ENCODE data around the gene YWHAQ. TPM values are rescaled to one million over a fixed set of nuclear protein-coding genes. Genes with fewer than 3 reads are reported as not detected.
"Not testable (repeated sequence)": the region's sequence is repeated elsewhere in the genome, so short reads cannot be mapped to it uniquely, and the experiment has no call there.

YWHAQ gene
- total RNA-seq, 1 donor = 562 TPM

- no peak for DNase-seq (ENCODE audit: low read depth)
- TF ChIP-seq, protein P1, sequence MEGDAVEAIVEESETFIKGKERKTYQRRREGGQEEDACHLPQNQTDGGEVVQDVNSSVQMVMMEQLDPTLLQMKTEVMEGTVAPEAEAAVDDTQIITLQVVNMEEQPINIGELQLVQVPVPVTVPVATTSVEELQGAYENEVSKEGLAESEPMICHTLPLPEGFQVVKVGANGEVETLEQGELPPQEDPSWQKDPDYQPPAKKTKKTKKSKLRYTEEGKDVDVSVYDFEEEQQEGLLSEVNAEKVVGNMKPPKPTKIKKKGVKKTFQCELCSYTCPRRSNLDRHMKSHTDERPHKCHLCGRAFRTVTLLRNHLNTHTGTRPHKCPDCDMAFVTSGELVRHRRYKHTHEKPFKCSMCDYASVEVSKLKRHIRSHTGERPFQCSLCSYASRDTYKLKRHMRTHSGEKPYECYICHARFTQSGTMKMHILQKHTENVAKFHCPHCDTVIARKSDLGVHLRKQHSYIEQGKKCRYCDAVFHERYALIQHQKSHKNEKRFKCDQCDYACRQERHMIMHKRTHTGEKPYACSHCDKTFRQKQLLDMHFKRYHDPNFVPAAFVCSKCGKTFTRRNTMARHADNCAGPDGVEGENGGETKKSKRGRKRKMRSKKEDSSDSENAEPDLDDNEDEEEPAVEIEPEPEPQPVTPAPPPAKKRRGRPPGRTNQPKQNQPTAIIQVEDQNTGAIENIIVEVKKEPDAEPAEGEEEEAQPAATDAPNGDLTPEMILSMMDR (IDR thresholded peaks at IDR 0.05; ENCODE audit: insufficient read depth, low read length) = no peak
- no peak overlapping the region for H3K4me3 ChIP-seq (ENCODE audit: low read depth, low read length)
Measured at GRCh38 chr2:9614562-9614961, 16.2 kb downstream of the YWHAQ start.

DNA sequence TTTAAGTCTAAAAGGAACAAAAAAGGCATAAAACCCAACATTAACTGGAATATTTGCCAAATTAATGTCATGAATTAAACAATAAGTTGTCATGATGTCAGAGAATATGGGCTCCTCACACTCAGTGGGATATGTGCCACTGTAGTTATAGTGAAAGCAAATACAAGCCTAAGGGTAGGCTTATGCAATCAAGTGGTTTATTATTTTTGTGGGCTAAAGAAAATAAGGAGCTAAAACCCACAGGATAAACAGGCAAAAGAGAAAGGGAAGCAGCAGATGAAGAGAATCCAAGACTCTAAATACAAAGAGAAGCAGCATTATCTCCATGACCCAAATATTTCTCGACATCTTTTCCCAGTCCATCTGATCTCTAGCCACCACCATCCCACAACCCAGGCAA lies 17.5 kb downstream of the YWHAQ start:
- DNase-seq (ENCODE audit: low read depth) = peak; percentile 82
- TF ChIP-seq, protein P1 (IDR thresholded peaks at IDR 0.05; ENCODE audit: insufficient read depth, low read length) = no peak
- H3K4me3 ChIP-seq (ENCODE audit: low read depth, low read length) = no peak overlapping the region

GRCh38 chr2:9611549-9611912 lies 19.3 kb downstream of the YWHAQ start:
- not testable (repeated sequence) for DNase-seq (ENCODE audit: low read depth); H3K4me3 ChIP-seq (ENCODE audit: low read depth, low read length)

DNA sequence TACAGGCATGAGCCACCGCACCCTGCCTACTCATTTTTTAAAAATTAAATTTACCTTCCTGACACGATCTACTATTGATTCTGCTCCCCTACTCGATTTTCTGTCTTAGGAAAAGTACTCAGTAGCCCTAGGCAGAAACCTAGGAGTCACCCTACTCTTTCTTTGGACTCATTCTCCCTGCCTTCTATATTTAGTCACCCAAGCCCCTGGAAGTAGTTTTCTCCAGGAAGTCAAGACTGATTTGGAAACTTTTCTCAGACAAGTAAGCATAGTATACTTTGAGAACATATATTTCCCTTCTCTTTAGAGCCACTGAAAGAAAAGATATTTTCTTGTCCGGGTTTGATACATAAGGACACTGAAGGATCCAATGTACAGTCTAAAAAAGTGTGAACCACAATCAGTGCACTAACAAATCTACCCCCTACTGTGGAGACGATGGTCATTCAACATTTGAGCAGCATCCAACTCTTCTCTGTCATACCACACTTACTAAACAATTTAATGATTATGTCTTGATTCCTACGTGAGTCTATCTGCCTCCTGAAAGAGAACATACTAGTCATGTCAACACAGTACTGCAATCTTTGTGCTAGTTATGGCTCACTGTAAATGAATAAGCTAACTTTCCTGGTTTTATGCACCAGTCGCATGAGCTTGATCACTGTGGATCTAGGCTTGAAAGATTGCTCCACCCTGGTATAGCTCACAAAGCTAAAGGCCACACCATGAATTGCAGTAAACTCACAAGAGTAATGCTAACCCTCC lies 19.8 kb downstream of the YWHAQ start:
- no peak for DNase-seq (ENCODE audit: low read depth)

GRCh38 chr2:9608491-9608890 lies 22.3 kb downstream of the YWHAQ start:
- H3K4me3 ChIP-seq (ENCODE audit: low read depth, low read length) = peak overlapping the region; percentile 49
- DNase-seq (ENCODE audit: low read depth) = not testable (repeated sequence)

More for the DNA sequence above, 19.8 kb downstream of the YWHAQ start:
- no peak overlapping the region for H3K4me3 ChIP-seq (ENCODE audit: low read depth, low read length)
- TF ChIP-seq, protein P1 (IDR thresholded peaks at IDR 0.05; ENCODE audit: insufficient read depth, low read length) = no peak

- TF ChIP-seq, protein P1 (IDR thresholded peaks at IDR 0.05; ENCODE audit: insufficient read depth, low read length) = no peak
- DNase-seq (ENCODE audit: low read depth) = no peak
- no peak overlapping the region for H3K4me3 ChIP-seq (ENCODE audit: low read depth, low read length)
Measured at GRCh38 chr2:9602412-9602811, 28.4 kb downstream of the YWHAQ start.

DNA sequence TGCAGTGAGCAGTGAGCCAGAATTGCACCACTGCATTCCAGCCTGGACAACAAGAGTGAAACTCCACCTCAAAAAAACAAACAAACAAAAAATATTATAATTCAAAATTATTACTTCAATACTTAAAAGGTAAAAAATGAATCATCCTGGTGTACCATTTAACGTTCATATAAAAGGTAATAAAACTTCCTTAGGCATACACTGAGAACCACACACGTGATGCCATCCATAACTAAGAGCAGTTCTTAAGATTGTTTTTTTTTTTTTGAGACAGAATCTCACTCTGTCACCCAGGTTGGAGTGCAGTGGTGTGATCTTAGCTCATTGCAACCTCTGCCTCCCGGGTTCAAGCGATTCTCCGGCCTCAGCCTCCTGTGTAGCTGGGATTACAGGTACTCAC lies 29.4 kb downstream of the YWHAQ start:
- no peak overlapping the region for H3K4me3 ChIP-seq (ENCODE audit: low read depth, low read length)
- TF ChIP-seq, protein P1 (IDR thresholded peaks at IDR 0.05; ENCODE audit: insufficient read depth, low read length) = no peak
- DNase-seq (ENCODE audit: low read depth) = no peak

DNA sequence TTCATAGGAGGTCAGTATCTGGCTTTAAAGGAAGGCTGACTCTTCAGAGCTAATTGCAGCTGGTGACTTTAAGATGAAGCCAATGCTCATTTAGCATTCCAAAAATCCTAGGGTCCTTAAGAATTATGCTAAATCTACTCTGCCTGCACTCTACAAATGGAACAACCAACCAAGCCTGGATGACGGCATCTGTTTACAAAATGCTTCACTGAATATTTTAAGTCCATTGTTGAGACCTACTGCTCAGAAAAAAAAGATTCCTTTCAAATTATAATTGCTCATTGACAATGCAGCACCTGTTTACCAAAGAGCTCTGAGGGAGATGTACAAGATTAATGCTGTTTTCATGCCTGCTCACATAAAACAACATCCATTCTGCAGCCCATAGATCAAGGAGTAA lies 31.4 kb downstream of the YWHAQ start:
- no peak overlapping the region for H3K4me3 ChIP-seq (ENCODE audit: low read depth, low read length)
- no peak for DNase-seq (ENCODE audit: low read depth)
- TF ChIP-seq, protein P1 (IDR thresholded peaks at IDR 0.05; ENCODE audit: insufficient read depth, low read length) = no peak

Measured in fibroblast of the aortic adventitia (primary cell).